Measurements from ENCODE around the gene MAX. TPM values are rescaled to one million over a fixed set of nuclear protein-coding genes. Genes with fewer than 3 reads are reported as not detected.

The MAX gene
- total and polyA plus RNA-seq, 2 donors (not counting 1 experiment from before 2014, with no cell fraction given): 35.0 to 85.8 TPM

DNA sequence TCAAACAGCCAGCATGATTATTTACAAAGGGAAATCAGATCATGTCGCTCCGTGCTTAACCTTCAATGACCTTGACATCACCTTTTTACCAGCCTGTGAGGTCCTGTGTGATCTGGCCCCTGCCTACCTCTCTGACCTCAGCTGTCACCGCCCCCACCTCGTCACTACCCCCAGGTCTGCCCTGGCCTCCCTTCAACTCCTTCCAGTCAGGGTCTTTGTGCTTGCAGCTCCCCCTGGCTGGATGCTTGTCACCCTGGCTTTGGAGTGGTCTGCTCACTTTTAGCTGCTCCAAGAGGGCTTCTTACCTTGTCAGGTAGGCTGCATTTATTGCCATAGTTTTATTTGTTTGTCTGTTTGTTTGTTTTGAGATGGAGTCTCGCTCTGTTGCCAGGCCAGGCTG, 8.2 kb upstream of the MAX start:
- no peak overlapping the region for H3K9ac ChIP-seq (ENCODE audit: insufficient read depth, low read length)
- no peak for DNase-seq (ENCODE audit: low read depth in 2 of 2)
- H3K27ac ChIP-seq (ENCODE audit: insufficient read depth, low read length): no peak overlapping the region
- no peaks in the 10 kb centered on the region for H3K36me3 ChIP-seq (ENCODE audit: control insufficient read depth, insufficient read depth, low read length)
- no peak overlapping the region for H3K4me2 ChIP-seq (ENCODE audit: extremely low read depth, insufficient read depth, low read length)
- H3K4me1 ChIP-seq (ENCODE audit: control insufficient read depth, extremely low read depth, insufficient read depth, low read length): no peaks in the 10 kb centered on the region
- H2AFZ ChIP-seq (ENCODE audit: low read length): no peak overlapping the region
- TF ChIP-seq, protein P1, sequence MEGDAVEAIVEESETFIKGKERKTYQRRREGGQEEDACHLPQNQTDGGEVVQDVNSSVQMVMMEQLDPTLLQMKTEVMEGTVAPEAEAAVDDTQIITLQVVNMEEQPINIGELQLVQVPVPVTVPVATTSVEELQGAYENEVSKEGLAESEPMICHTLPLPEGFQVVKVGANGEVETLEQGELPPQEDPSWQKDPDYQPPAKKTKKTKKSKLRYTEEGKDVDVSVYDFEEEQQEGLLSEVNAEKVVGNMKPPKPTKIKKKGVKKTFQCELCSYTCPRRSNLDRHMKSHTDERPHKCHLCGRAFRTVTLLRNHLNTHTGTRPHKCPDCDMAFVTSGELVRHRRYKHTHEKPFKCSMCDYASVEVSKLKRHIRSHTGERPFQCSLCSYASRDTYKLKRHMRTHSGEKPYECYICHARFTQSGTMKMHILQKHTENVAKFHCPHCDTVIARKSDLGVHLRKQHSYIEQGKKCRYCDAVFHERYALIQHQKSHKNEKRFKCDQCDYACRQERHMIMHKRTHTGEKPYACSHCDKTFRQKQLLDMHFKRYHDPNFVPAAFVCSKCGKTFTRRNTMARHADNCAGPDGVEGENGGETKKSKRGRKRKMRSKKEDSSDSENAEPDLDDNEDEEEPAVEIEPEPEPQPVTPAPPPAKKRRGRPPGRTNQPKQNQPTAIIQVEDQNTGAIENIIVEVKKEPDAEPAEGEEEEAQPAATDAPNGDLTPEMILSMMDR (conservative IDR thresholded peaks at IDR 0.05 in 1 of 2, IDR thresholded peaks at IDR 0.05 in 1 of 2; ENCODE audit: low read depth in 1 of 2, low read length in 2 of 2): no peak
- no peak for TF ChIP-seq EZH2 (IDR thresholded peaks at IDR 0.05; ENCODE audit: low read length, missing control alignments)
- no peaks in the 10 kb centered on the region for H3K79me2 ChIP-seq (ENCODE audit: control insufficient read depth, insufficient read depth, low read length)
- H3K4me3 ChIP-seq (replicated peaks in 1 of 4; ENCODE audit: control extremely low read depth in 1 of 4, insufficient read depth in 1 of 4, low read depth in 3 of 4, low read length in 4 of 4): no peak overlapping the region
- H3K27me3 ChIP-seq (ENCODE audit: control insufficient read depth, insufficient read depth, low read length): no peaks in the 10 kb centered on the region
- no peaks in the 10 kb centered on the region for H4K20me1 ChIP-seq (ENCODE audit: control insufficient read depth, extremely low read depth, insufficient read depth, low read length)
- H3K9me3 ChIP-seq (ENCODE audit: control insufficient read depth, insufficient read depth, low read depth, low read length): no peaks in the 10 kb centered on the region

DNA sequence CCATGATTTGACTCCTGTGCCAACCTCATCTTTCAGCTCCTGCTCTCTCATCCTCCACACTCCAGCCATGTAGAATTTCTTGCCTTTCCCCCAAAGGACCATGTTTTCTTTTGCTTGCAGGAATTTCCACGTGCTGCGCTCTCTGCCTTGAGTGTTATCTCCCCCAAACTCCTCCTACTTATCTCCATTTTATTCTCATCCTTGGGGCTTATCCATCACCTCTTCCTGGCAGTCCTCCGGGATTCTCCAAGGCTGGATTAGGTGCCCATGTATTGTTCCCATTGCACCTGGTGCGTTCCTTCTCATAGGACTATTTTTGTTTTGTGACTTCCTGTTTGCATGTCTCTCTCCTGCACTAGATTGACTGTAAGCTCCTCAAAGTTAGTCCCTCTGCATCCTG, 7.0 kb upstream of the MAX start:
- Histone ChIP-seq H3K9me3 (ENCODE audit: control insufficient read depth, insufficient read depth, low read depth, low read length) (no peaks in the 10 kb centered on the region), H4K20me1 (ENCODE audit: control insufficient read depth, extremely low read depth, insufficient read depth, low read length) (no peaks in the 10 kb centered on the region), H3K9ac (ENCODE audit: insufficient read depth, low read length) (no peak overlapping the region), H3K79me2 (ENCODE audit: control insufficient read depth, insufficient read depth, low read length) (no peaks in the 10 kb centered on the region), H3K36me3 (ENCODE audit: control insufficient read depth, insufficient read depth, low read length) (no peaks in the 10 kb centered on the region), H3K4me1 (ENCODE audit: control insufficient read depth, extremely low read depth, insufficient read depth, low read length) (no peaks in the 10 kb centered on the region), H3K4me3 (replicated peaks in 1 of 4; ENCODE audit: control extremely low read depth in 1 of 4, insufficient read depth in 1 of 4, low read depth in 3 of 4, low read length in 4 of 4) (no peak overlapping the region), H3K4me2 (ENCODE audit: extremely low read depth, insufficient read depth, low read length) (no peak overlapping the region), H2AFZ (ENCODE audit: low read length) (no peak overlapping the region), H3K27me3 (ENCODE audit: control insufficient read depth, insufficient read depth, low read length) (no peaks in the 10 kb centered on the region), H3K27ac (ENCODE audit: insufficient read depth, low read length) (no peak overlapping the region)
- TF ChIP-seq, protein P1 (conservative IDR thresholded peaks at IDR 0.05 in 1 of 2, IDR thresholded peaks at IDR 0.05 in 1 of 2; ENCODE audit: low read depth in 1 of 2, low read length in 2 of 2): no peak
- no peak for TF ChIP-seq EZH2 (IDR thresholded peaks at IDR 0.05; ENCODE audit: low read length, missing control alignments)
- no peak for DNase-seq (ENCODE audit: low read depth in 2 of 2)

DNA sequence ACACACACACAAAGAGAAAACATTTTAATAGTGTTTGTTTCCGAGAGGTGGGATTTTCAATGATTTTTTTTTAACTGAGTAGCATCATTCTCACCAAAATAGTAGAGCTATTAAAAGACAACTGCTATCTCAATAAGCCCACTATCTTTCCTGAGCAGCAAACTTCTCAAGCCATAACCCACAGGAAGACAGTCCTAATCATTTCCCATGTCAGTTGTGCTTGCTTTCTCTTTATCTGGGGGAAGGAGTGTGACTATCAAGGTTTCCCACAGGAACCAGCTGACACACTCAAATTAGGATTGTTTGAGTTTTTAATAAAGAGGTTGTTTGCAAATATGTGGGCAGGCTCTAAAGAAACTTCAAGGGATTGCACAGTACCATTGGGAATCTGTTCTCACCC, 4.9 kb upstream of the MAX start:
- DNase-seq (ENCODE audit: low read depth in 2 of 2): no peak
- TF ChIP-seq EZH2 (IDR thresholded peaks at IDR 0.05; ENCODE audit: low read length, missing control alignments): no peak
- TF ChIP-seq, protein P1 (conservative IDR thresholded peaks at IDR 0.05 in 1 of 2, IDR thresholded peaks at IDR 0.05 in 1 of 2; ENCODE audit: low read depth in 1 of 2, low read length in 2 of 2): no peak
- H3K9ac ChIP-seq (ENCODE audit: insufficient read depth, low read length): no peak overlapping the region
- H3K27me3 ChIP-seq (ENCODE audit: control insufficient read depth, insufficient read depth, low read length): no peaks in the 10 kb centered on the region
- H3K4me2 ChIP-seq (ENCODE audit: extremely low read depth, insufficient read depth, low read length): no peak overlapping the region
- no peak overlapping the region for H3K27ac ChIP-seq (ENCODE audit: insufficient read depth, low read length)
- peaks cover 2% of the 10 kb centered on the region for H3K4me1 ChIP-seq (ENCODE audit: control insufficient read depth, extremely low read depth, insufficient read depth, low read length)
- H3K79me2 ChIP-seq (ENCODE audit: control insufficient read depth, insufficient read depth, low read length): no peaks in the 10 kb centered on the region
- H3K36me3 ChIP-seq (ENCODE audit: control insufficient read depth, insufficient read depth, low read length): no peaks in the 10 kb centered on the region
- H3K9me3 ChIP-seq (ENCODE audit: control insufficient read depth, insufficient read depth, low read depth, low read length): no peaks in the 10 kb centered on the region
- H2AFZ ChIP-seq (ENCODE audit: low read length): no peak overlapping the region
- no peaks in the 10 kb centered on the region for H4K20me1 ChIP-seq (ENCODE audit: control insufficient read depth, extremely low read depth, insufficient read depth, low read length)
- H3K4me3 ChIP-seq (replicated peaks in 1 of 4; ENCODE audit: control extremely low read depth in 1 of 4, insufficient read depth in 1 of 4, low read depth in 3 of 4, low read length in 4 of 4): no peak overlapping the region

All from fibroblast of lung (primary cell).